Astrocyte (in vitro differentiated cells and primary cell): ENCODE data around the gene COL15A1. TPM values are rescaled to one million over a fixed set of nuclear protein-coding genes. Genes with fewer than 3 reads are reported as not detected.

ENCODE experiments used
- DNase-seq: peaks from one replicate; pipeline ENCODE4 v3.0.0-alpha.2; 2010; ENCODE audit warnings: low read depth
- FAIRE-seq: peaks from 2 replicates; lab custom pipeline; 2011; peaks lifted over from hg19 to GRCh38; lab: Jason Lieb, UNC
- H2AFZ ChIP-seq: 2 replicates; pipeline ENCODE4 v1.6.0; 2012; ENCODE audit warnings: low read depth, low read length, inconsistent platforms
- H3K27ac ChIP-seq: 2 replicates; pipeline ENCODE4 v1.5.1; 2011; ENCODE audit warnings: low read depth, low read length, inconsistent platforms
- H3K27me3 ChIP-seq: 2 replicates; pipeline ENCODE4 v1.6.0; 2011; ENCODE audit warnings: low read length, inconsistent platforms; ENCODE audit not compliant: insufficient read depth
- H3K36me3 ChIP-seq: 2 replicates; pipeline ENCODE4 v1.5.1; 2011; ENCODE audit warnings: low read length, inconsistent platforms; ENCODE audit not compliant: insufficient read depth
- H3K4me1 ChIP-seq: 2 replicates; pipeline ENCODE4 v1.5.1; 2011; ENCODE audit warnings: low read length, inconsistent platforms; ENCODE audit not compliant: insufficient read depth
- H3K4me2 ChIP-seq: 2 replicates; pipeline ENCODE4 v1.6.0; 2012; ENCODE audit warnings: low read length, inconsistent platforms
- H3K4me3 ChIP-seq: 2 replicates; pipeline ENCODE4 v1.5.1; 2011; ENCODE audit warnings: low read depth, mild to moderate bottlenecking, low read length, inconsistent platforms; ENCODE audit not compliant: insufficient read depth
- H3K79me2 ChIP-seq: 2 replicates; pipeline ENCODE4 v1.6.0; 2012; ENCODE audit warnings: mild to moderate bottlenecking, low read length, inconsistent platforms; ENCODE audit not compliant: insufficient read depth
- H3K9ac ChIP-seq: 2 replicates; pipeline ENCODE4 v1.6.0; 2012; ENCODE audit warnings: mild to moderate bottlenecking, low read length, inconsistent platforms
- H3K9me3 ChIP-seq: 2 replicates; pipeline ENCODE4 v1.5.1; 2012; ENCODE audit warnings: low read depth, mild to moderate bottlenecking, low read length, inconsistent platforms; ENCODE audit not compliant: insufficient read depth
- H4K20me1 ChIP-seq: 2 replicates; pipeline ENCODE4 v1.6.0; 2012; ENCODE audit warnings: low read length, inconsistent platforms; ENCODE audit not compliant: insufficient read depth
- H3K27ac Mint-ChIP-seq: one replicate; pipeline ENCODE4 v1.8.0; 2021; ENCODE audit warnings: mild to moderate bottlenecking, mixed read lengths; ENCODE audit not compliant: unreplicated experiment
- H3K27me3 Mint-ChIP-seq: one replicate; pipeline ENCODE4 v1.8.0; 2021; ENCODE audit warnings: low read depth, mixed read lengths; ENCODE audit not compliant: unreplicated experiment
- H3K36me3 Mint-ChIP-seq: one replicate; pipeline ENCODE4 v1.8.0; 2021; ENCODE audit warnings: low read depth, mixed read lengths; ENCODE audit not compliant: unreplicated experiment
- H3K4me1 Mint-ChIP-seq: one replicate; pipeline ENCODE4 v1.8.0; 2021; ENCODE audit warnings: low read depth, mixed read lengths; ENCODE audit not compliant: unreplicated experiment
- H3K4me3 Mint-ChIP-seq: one replicate; pipeline ENCODE4 v1.8.0; 2021; ENCODE audit warnings: mild to moderate bottlenecking, moderate library complexity, mixed read lengths; ENCODE audit not compliant: unreplicated experiment
- H3K9me3 Mint-ChIP-seq: one replicate; pipeline ENCODE4 v1.8.0; 2021; ENCODE audit warnings: mild to moderate bottlenecking, mixed read lengths; ENCODE audit not compliant: unreplicated experiment
- CTCF ChIP-seq: IDR thresholded peaks from 2 replicates; pipeline ENCODE4 v1.5.1; 2011; ENCODE audit warnings: low read depth, mild to moderate bottlenecking, inconsistent platforms, low read length, moderate library complexity; ENCODE audit not compliant: insufficient read depth
- EZH2 ChIP-seq: IDR thresholded peaks from 2 replicates; pipeline ENCODE4 v1.6.1; 2012; ENCODE audit warnings: mild to moderate bottlenecking, low read length, inconsistent platforms; ENCODE audit not compliant: insufficient read depth
- total RNA-seq: library from RNA; stranded (reverse); gene quantifications from 2 replicates; pipeline ENCODE4 v1.2.1, GENCODE V29; 2021

The COL15A1 gene
- total RNA-seq, 1 donor from 2014 or later: 5.6 TPM

GRCh38 chr9:98957826-98958225 is 14.1 kb downstream of the COL15A1 start:
- no peaks in the 10 kb centered on the region for H4K20me1 ChIP-seq
- H3K4me1 ChIP-seq: peaks cover 7% of the 10 kb centered on the region
- H3K27ac ChIP-seq: no peak overlapping the region
- Mint-ChIP-seq H3K4me1 (peaks cover 16% of the 10 kb centered on the region), H3K27me3 (peaks cover 6% of the 10 kb centered on the region), H3K9me3 (peaks cover 22% of the 10 kb centered on the region), H3K36me3 (peaks cover 4% of the 10 kb centered on the region), H3K4me3 (no peak overlapping the region), H3K27ac (peak overlapping the region; percentile 94)
- H3K9me3 ChIP-seq: peaks cover 8% of the 10 kb centered on the region
- H2AFZ ChIP-seq: no peak overlapping the region
- no peaks in the 10 kb centered on the region for H3K79me2 ChIP-seq
- no peak overlapping the region for H3K4me3 ChIP-seq
- no peak overlapping the region for H3K4me2 ChIP-seq
- FAIRE-seq (no peak), DNase-seq (no peak)
- peaks cover 21% of the 10 kb centered on the region for H3K27me3 ChIP-seq
- TF ChIP-seq CTCF (no peak), EZH2 (no peak)
- no peaks in the 10 kb centered on the region for H3K36me3 ChIP-seq
- H3K9ac ChIP-seq: peak overlapping the region; percentile 57

GRCh38 chr9:98958271-98958984 is 14.7 kb downstream of the COL15A1 start:
- FAIRE-seq: peak; percentile 41
- no peak overlapping the region for H2AFZ ChIP-seq
- H3K9ac ChIP-seq: peak overlapping the region; percentile 57
- H3K36me3 ChIP-seq: no peaks in the 10 kb centered on the region
- Mint-ChIP-seq H3K27ac (peak overlapping the region; percentile 94), H3K4me3 (no peak overlapping the region), H3K36me3 (peaks cover 4% of the 10 kb centered on the region), H3K4me1 (peaks cover 18% of the 10 kb centered on the region), H3K27me3 (peaks cover 6% of the 10 kb centered on the region), H3K9me3 (peaks cover 16% of the 10 kb centered on the region)
- peaks cover 8% of the 10 kb centered on the region for H3K9me3 ChIP-seq
- no peak overlapping the region for H3K27ac ChIP-seq
- TF ChIP-seq CTCF (no peak), EZH2 (no peak)
- H3K4me2 ChIP-seq: no peak overlapping the region
- peaks cover 9% of the 10 kb centered on the region for H3K4me1 ChIP-seq
- H3K4me3 ChIP-seq: no peak overlapping the region
- DNase-seq: peak; percentile 87
- H3K27me3 ChIP-seq: peaks cover 17% of the 10 kb centered on the region
- no peaks in the 10 kb centered on the region for H3K79me2 ChIP-seq
- no peaks in the 10 kb centered on the region for H4K20me1 ChIP-seq

GRCh38 chr9:98960409-98960808 is 16.7 kb downstream of the COL15A1 start:
- Histone ChIP-seq H3K4me2 (no peak overlapping the region), H4K20me1 (no peaks in the 10 kb centered on the region), H3K9ac (no peak overlapping the region), H3K27ac (no peak overlapping the region), H3K27me3 (peaks cover 23% of the 10 kb centered on the region), H2AFZ (no peak overlapping the region), H3K4me1 (peaks cover 9% of the 10 kb centered on the region), H3K79me2 (no peaks in the 10 kb centered on the region), H3K4me3 (no peak overlapping the region), H3K36me3 (no peaks in the 10 kb centered on the region), H3K9me3 (peaks cover 8% of the 10 kb centered on the region)
- Mint-ChIP-seq H3K36me3 (peaks cover 5% of the 10 kb centered on the region), H3K4me3 (no peak overlapping the region), H3K4me1 (peaks cover 18% of the 10 kb centered on the region), H3K27me3 (peaks cover 15% of the 10 kb centered on the region), H3K27ac (no peak overlapping the region), H3K9me3 (peaks cover 16% of the 10 kb centered on the region)
- FAIRE-seq (no peak), DNase-seq (no peak)
- TF ChIP-seq EZH2: no peak
